GM19455 (cell line): ENCODE data around the gene PABPN1.
A peak's percentile ranks its signal among the peaks of the same experiment; 100 is the strongest.
"Not testable (repeated sequence)": the region's sequence is repeated elsewhere in the genome, so short reads cannot be mapped to it uniquely, and the experiment has no call there.

Experiments used
- ATAC-seq: cut with Tn5 transposase; IDR thresholded peaks from one replicate; pipeline ENCODE4 v1.9.1; 2021; ENCODE audit not compliant: unreplicated experiment

The PABPN1 gene

DNA sequence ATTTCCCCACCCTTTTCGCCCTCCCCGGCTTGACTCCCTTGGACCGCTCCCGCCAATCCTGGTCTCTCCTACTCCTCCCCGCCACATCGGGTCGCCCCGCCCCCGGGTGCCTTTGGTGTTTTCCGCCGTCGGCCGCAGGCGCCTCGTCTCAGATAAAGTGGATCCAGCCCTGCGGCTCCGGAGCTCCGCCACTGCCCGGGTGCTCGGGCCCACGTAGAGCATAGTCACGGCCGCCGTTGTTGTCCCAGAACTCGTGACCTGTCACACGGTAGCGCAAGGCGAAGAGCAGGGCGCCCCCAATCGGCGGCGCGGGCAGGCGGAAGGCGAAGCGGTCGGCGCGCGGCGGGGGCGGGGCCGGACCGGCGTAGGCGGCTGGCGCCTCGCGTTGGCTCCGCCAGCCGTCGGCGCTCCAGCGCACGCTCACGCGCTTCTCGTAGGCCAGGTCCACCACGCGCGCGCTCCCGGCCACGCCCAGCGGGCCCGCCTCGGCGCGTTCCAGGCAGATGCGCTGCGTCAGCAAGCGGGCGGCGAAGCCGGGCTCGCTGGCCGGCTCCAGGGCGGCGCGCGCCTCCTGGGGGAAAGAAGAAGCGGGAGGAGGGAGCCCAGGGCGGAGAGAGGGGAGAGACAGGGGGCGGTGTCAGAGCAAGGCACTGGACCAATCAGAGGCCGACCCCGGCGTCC is 19.8 kb upstream of the PABPN1 start:
- peak; percentile 75 for ATAC-seq

- ATAC-seq: peak; percentile 19
Measured at GRCh38 chr14:23301969-23302289, 19.3 kb upstream of the PABPN1 start.

GRCh38 chr14:23302290-23303225 is 18.7 kb upstream of the PABPN1 start, which contains the start of gene PPP1R3E:
TSS of gene PPP1R3E (minus strand) at chr14:23302859. CDS start at chr14:23302576, 283 bp downstream.
- ATAC-seq: peak; percentile 36

DNA sequence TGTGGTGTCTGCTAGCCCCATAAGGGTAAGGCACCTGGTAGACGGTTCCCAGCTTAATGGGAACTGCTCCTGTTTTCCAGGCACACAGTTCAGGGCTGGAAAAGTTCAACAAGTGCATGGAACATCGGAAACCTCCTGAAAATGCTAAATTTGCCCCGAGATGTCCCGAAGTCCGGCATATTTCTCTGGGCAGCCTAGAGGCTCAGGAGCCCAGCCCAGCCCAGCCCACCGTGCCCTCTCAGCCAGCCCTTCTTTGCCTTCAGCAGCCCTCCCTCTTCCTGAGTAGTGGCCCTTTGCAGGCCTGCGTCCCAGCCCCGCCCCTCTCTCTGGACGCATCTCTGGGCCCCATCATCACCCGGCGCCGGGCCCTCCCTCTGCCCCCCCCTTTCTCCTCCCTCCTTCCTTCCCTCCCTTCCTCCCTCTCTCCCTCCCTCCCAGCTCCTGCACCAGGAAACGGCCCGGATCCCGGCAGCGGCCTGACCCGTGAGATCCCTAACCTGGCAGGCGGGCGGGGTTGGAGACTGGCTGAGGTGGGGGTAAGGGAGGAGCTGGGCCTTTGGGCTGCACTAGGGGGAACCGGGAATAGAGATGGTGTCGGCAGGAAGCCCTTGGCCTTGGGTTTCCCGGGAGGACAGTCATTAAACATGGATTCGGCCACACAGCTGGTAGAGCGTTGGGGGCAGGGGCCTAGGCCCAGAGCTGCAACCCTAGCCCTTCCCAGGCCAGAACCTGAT is 14.7 kb upstream of the PABPN1 start, which contains the start of gene BCL2L2:
TSS of gene BCL2L2 (plus strand) at position 422 of the 734 bp plus-strand sequence. CDS start 935 bp downstream, outside the sequence.
- no peak for ATAC-seq

DNA sequence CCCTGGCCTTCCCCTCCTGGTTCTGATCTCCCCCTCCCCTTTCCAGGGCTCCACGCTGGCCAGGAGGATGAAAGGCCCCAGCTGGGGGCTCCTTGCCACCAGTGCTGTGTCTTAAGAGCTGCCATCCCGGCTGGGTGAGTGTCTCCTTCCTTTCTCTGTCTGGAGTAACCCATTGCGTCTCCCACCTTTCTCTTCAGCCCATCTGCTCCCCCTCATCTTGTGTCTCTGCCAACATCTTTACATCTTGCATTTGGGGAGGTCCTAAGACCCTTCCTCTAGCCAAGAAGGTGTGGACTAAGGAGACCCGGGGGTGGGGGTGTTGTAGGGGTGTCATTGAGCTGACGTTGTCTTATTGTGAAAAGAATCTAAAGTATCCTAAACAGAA is 14.1 kb upstream of the PABPN1 start:
- no peak for ATAC-seq

DNA sequence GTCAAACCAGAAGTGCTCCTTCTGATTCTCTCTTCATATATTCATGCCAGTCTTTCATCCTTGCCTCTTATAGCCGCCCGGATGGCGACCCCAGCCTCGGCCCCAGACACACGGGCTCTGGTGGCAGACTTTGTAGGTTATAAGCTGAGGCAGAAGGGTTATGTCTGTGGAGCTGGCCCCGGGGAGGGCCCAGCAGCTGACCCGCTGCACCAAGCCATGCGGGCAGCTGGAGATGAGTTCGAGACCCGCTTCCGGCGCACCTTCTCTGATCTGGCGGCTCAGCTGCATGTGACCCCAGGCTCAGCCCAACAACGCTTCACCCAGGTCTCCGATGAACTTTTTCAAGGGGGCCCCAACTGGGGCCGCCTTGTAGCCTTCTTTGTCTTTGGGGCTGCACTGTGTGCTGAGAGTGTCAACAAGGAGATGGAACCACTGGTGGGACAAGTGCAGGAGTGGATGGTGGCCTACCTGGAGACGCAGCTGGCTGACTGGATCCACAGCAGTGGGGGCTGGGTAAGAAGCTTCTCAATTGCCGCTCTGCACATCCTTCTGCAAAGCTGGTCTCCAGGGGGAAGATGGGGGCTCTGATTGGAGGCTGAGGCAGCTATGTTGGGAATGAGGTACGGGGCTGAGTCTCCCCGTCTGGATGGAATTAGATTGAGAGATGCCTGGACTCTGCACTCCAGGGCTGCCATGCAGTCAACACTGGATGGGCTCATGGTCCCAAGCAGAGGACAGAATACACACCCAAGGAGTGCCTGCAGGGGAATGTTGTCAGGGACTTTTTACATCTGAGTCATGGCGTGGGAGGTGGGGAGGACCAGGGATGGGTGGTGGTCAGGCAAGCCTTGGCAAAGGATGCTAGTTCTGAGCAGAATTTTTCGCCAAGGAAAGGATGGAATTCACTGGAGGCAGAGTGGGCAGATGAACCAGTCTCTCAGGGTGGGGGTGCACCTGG is 13.3 kb upstream of the PABPN1 start:
- no peak for ATAC-seq

- ATAC-seq: no peak
Measured at GRCh38 chr14:23308721-23309445, 12.4 kb upstream of the PABPN1 start.

DNA sequence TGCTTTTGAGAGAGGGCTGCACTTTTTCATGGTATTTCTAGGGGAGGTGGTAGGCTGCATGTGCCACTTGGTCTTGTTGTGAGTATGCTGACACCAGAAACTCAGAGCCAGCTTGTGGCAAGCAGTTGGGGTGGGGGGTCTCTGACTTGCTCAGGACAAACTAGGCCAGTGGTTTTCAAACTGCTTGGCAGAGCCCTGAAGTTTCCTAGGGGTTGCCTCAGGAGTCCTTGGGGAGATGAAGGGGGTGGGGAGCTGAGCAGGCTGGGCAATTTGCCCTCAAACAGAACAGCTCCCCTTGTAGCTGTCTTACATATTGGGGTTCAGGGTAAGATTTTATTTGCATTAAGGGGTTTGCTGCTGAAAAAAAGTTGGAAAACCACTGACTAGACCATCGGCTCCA is 10.7 kb upstream of the PABPN1 start:
- ATAC-seq: no peak

DNA sequence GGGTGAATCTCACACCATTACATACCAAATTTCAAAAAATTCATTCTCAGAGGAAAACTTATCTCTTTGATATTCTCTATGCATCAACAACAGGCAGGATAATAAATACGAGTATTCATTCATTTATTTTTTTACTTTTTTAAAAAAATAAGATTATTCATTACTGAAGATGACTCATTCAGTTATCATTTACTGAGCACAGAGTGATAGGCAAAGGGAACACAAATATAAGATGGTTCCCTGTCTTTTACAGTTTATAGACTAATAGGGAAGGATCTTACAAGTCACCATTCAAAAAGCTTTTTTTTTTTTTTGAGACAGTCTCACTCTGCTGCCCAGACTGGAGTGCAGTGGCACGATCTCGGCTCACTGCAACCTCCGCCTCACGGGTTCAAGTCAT is 5.0 kb upstream of the PABPN1 start:
- no peak for ATAC-seq

GRCh38 chr14:23319746-23320583 is 1.3 kb upstream of the PABPN1 start:
- no peak for ATAC-seq

- ATAC-seq: peak; percentile 23
Measured at GRCh38 chr14:23321572-23322547, 603 bp downstream of the PABPN1 start.

DNA sequence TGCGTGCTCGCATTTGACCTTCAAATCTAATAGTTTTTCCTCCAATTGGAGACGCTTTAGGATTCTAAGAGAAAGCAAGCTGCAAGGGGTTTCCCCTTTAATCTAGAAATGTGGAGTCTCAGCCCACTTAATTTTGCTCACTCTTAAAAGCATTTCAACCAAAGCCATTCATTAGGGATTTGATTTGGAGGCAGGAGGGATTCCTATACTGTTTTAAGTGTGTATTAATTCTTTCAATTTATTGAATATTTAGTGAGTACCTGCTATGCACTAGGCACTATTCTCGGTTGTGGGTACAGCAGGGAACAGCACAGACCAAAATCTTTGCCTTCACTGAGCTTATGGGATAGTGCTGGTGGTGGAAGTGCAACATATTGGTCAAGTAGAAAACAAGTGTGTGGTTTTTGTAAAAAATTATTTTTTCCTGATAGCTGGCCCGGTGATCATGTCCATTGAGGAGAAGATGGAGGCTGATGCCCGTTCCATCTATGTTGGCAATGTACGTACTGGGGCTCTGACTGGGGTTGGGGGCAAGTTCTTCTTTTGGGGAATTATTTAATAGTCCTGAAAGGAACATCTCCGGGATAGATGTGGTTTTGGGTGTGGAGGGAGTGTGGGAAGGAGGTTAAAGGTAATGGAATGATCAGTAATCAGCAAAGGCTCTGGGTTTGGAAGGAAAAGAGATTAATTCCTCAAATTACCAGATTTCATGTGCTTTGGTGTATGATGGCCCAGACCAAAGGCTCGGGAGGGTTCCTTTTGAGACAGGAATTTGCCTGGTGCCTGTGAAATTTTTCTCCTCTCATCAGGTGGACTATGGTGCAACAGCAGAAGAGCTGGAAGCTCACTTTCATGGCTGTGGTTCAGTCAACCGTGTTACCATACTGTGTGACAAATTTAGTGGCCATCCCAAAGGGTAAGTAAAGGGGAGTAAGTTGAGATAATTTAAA is 1.6 kb downstream of the PABPN1 start:
- no peak for ATAC-seq

- no peak for ATAC-seq
Measured at GRCh38 chr14:23323838-23324454, 2.7 kb downstream of the PABPN1 start.

DNA sequence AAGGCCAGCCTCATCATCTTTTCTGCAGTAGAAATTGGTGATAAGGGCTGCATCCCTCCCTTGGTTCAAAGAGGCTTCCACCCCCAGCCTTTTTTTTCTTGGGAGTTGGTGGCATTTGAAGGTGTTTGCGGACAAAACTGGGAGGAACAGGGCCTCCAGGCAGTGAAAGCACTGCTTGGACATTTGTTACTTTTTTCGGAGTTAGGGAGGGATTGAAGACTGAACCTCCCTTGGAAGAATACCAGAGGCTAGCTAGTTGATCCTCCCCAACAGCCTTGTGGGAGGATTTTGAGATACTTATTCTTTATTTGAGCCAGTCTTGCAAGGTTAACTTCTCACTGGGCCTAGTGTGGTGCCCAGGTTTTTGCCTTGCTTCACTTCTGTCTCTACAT is 3.2 kb downstream of the PABPN1 start:
- no peak for ATAC-seq

GRCh38 chr14:23324993-23325392 is 3.7 kb downstream of the PABPN1 start:
- no peak for ATAC-seq

GRCh38 chr14:23325746-23326145 is 4.5 kb downstream of the PABPN1 start:
- not testable (repeated sequence) for ATAC-seq
